Pancreas (tissue), 10 donors: ENCODE measurements around the gene MUC2. TPM values are rescaled to one million over a fixed set of nuclear protein-coding genes. Genes with fewer than 3 reads are reported as not detected.

ENCODE experiments used
- ATAC-seq, 4 donors: fragments of 200-7000 bp; cut with Tn5 transposase; one replicate each; pipeline versions ENCODE4 v1.8.0 to v1.9.1; 2020; ENCODE audit warnings: mild to moderate bottlenecking in 4 of 4, moderate library complexity in 4 of 4
- DNase-seq, 6 donors: peaks; one replicate each; pipeline ENCODE4 v3.0.0-alpha.2; 2020
- FAIRE-seq: peaks from 2 replicates; lab custom pipeline; 2012; peaks lifted over from hg19 to GRCh38; lab: Jason Lieb, UNC
- H3K27ac ChIP-seq, 4 donors: fragments of 200-600 bp; sonication (generic); 1 replicate in 3 of 4; 2 replicates in 1 of 4; pipeline versions ENCODE4 v1.5.0 to v1.8.0; 2020
- H3K27me3 ChIP-seq, 4 donors: fragments of 200-600 bp; one replicate each; pipeline ENCODE4 v1.8.0; 2021
- H3K36me3 ChIP-seq, 3 donors: fragments of 200-600 bp; sonication (generic) in 1 of 3; one replicate each; pipeline versions ENCODE4 v1.5.0 to v1.8.0; 2020 to 2021
- H3K4me1 ChIP-seq, 3 donors: fragments of 200-600 bp; one replicate each; pipeline ENCODE4 v1.8.0; 2021
- H3K4me3 ChIP-seq, 4 donors: fragments of 200-600 bp; sonication (generic) in 2 of 4; one replicate each; pipeline versions ENCODE4 v1.5.0 to v1.8.0; 2020 to 2021
- H3K9me3 ChIP-seq, 4 donors: fragments of 200-600 bp; one replicate each; pipeline ENCODE4 v1.8.0; 2021
- CTCF ChIP-seq, 4 donors: fragments of 200-600 bp; sonication (generic) in 3 of 4; IDR thresholded peaks; one replicate each; pipeline versions ENCODE4 v1.5.0 to v1.8.0; 2021; ENCODE audit warnings: antibody characterized with exemption in 4 of 4
- WGBS, 2 donors: extraction: QIAGEN DNeasy Blood & Tissue Kit; methylation state at CpG; one replicate each; pipeline ENCODE4 v1.1.7; 2013; 5-methylcytosine and 5-hydroxymethylcytosine counted together
- intact Hi-C, 3 donors: fragments of 100-400 bp; cut with DNase I; formaldehyde crosslinking; loops; one replicate each; pipeline versions ENCODE4 v1.11.1 to v1.14.2; 2022
- polyA plus RNA-seq, 2 donors: library from polyadenylated mRNA; stranded (reverse); fragments of 200-250 nt; gene quantifications; one replicate each; pipeline ENCODE4 v1.2.3, GENCODE V29; 2013
- total RNA-seq, 6 donors: library from RNA; stranded (reverse); fragmentation: NEBNext Ultra II Directional in 4 of 6; extraction: Animal tissue kit (Norgen Biotek cat#: 25700) in 4 of 6; gene quantifications; one replicate each; pipeline versions ENCODE4 v1.2.1 to v1.2.4, GENCODE V29; 2021 to 2023
- donor health status: healthy with polysubstance abuse.
- donor health status: DM: no; HTN: no; CAD: no; lungs with moderate emphysema.
- donor health status: DM: no; HTN: no; CAD: no.
- donor health status: control.
- donor health status: control.
- donor health status: Bipolar disorder and iron deficiency.
- donor health status: DM: yes; HTN: yes; CAD: no.
- donor health status: DM: no; HTN: no; CAD: no.
- donor health status: DM: no; HTN: no; CAD: no.
- donor health status: DM: yes; HTN: yes; CAD: no.

The MUC2 gene
- total and polyA plus RNA-seq, 8 donors, result 0.03 to 0.57 (median 0.04) TPM; not detected in 4

GRCh38 chr11:1092919-1093318 is 18.2 kb downstream of the MUC2 start:
- no peak overlapping the region for H3K4me3 ChIP-seq
- no peaks in the 10 kb centered on the region for H3K9me3 ChIP-seq
- TF ChIP-seq CTCF (IDR thresholded peaks at IDR 0.05), result no peak
- no peak overlapping the region for H3K27ac ChIP-seq
- DNase-seq, result peak in 3 of 6 donors; percentile 1 to 43 (median 33)
- no peaks in the 10 kb centered on the region for H3K27me3 ChIP-seq
- FAIRE-seq, result no peak
- no peaks in the 10 kb centered on the region for H3K4me1 ChIP-seq
- H3K36me3 ChIP-seq, result no peaks in the 10 kb centered on the region
- ATAC-seq, result no peak
- WGBS, 2 donors, result 62 to 63% methylated on average over 6 to 7 of the region's 7 CpGs
- intact Hi-C loops, result no loop called here

GRCh38 chr11:1099519-1100355 is 25.1 kb downstream of the MUC2 start:
- Histone ChIP-seq H3K4me1 (no peaks in the 10 kb centered on the region), H3K4me3 (no peak overlapping the region), H3K27me3 (no peaks in the 10 kb centered on the region), H3K36me3 (no peaks in the 10 kb centered on the region), H3K9me3 (no peaks in the 10 kb centered on the region), H3K27ac (no peak overlapping the region)
- no peak for TF ChIP-seq CTCF (IDR thresholded peaks at IDR 0.05)
- intact Hi-C loops, result no loop called here
- FAIRE-seq (no peak), DNase-seq (peak in 3 of 6 donors; percentile 9 to 55 (median 30)), ATAC-seq (no peak)
- WGBS, 2 donors, result 89 to 92% methylated on average over 32 of the region's 32 CpGs

GRCh38 chr11:1100417-1101245 is 26.0 kb downstream of the MUC2 start:
- FAIRE-seq (no peak), ATAC-seq (no peak), DNase-seq (peak in 3 of 6 donors; percentile 12 to 57 (median 38))
- no peaks in the 10 kb centered on the region for H3K4me1 ChIP-seq
- no peaks in the 10 kb centered on the region for H3K36me3 ChIP-seq
- no peak overlapping the region for H3K4me3 ChIP-seq
- H3K27me3 ChIP-seq, result no peaks in the 10 kb centered on the region
- H3K27ac ChIP-seq, result no peak overlapping the region
- intact Hi-C loops, result no loop called here
- WGBS, 2 donors, result 72 to 84% methylated on average over 33 of the region's 33 CpGs
- no peak for TF ChIP-seq CTCF (IDR thresholded peaks at IDR 0.05)
- H3K9me3 ChIP-seq, result no peaks in the 10 kb centered on the region

- no peak overlapping the region for H3K27ac ChIP-seq
- H3K4me1 ChIP-seq, result no peaks in the 10 kb centered on the region
- TF ChIP-seq CTCF (IDR thresholded peaks at IDR 0.05), result no peak
- H3K27me3 ChIP-seq, result no peaks in the 10 kb centered on the region
- intact Hi-C loops, result no loop called here
- FAIRE-seq (no peak), ATAC-seq (no peak), DNase-seq (peak in 3 of 6 donors; percentile 15 to 52 (median 45))
- H3K36me3 ChIP-seq, result no peaks in the 10 kb centered on the region
- no peak overlapping the region for H3K4me3 ChIP-seq
- no peaks in the 10 kb centered on the region for H3K9me3 ChIP-seq
- WGBS, 2 donors, result 67 to 76% methylated on average over 47 to 50 of the region's 50 CpGs
Measured at GRCh38 chr11:1101318-1102089, 26.8 kb downstream of the MUC2 start.
